AG10803 (cell line): Measurements from ENCODE around the gene SH3RF3.

ENCODE experiments used
- DNase-seq: peaks from one replicate; pipeline ENCODE4 v3.0.0; 2010; ENCODE audit warnings: low read depth
- H3K4me3 ChIP-seq: 2 replicates; pipeline ENCODE4 v1.5.1; 2011; ENCODE audit warnings: mild to moderate bottlenecking, low read length, control low read depth
- CTCF ChIP-seq: conservative IDR thresholded peaks from 2 replicates; pipeline ENCODE4 v1.5.1; 2011; ENCODE audit warnings: mild to moderate bottlenecking, low read length, control low read depth, inconsistent platforms

Gene SH3RF3

GRCh38 chr2:109529532-109530449, 400.8 kb downstream of the SH3RF3 start:
- peak; percentile 29 for DNase-seq
- TF ChIP-seq CTCF: no peak
- no peak overlapping the region for H3K4me3 ChIP-seq

- DNase-seq: no peak
- H3K4me3 ChIP-seq: no peak overlapping the region
- TF ChIP-seq CTCF: no peak
Observed at GRCh38 chr2:109530712-109531111, 401.7 kb downstream of the SH3RF3 start.

- H3K4me3 ChIP-seq: no peak overlapping the region
- no peak for DNase-seq
- no peak for TF ChIP-seq CTCF
Observed at GRCh38 chr2:109531221-109531620, 402.2 kb downstream of the SH3RF3 start.

- TF ChIP-seq CTCF: no peak
- DNase-seq: no peak
- no peak overlapping the region for H3K4me3 ChIP-seq
Observed at GRCh38 chr2:109531896-109532727, 403.1 kb downstream of the SH3RF3 start.

- no peak for TF ChIP-seq CTCF
- no peak overlapping the region for H3K4me3 ChIP-seq
- no peak for DNase-seq
Observed at GRCh38 chr2:109532728-109533076, 403.7 kb downstream of the SH3RF3 start.

- DNase-seq: no peak
- H3K4me3 ChIP-seq: no peak overlapping the region
- no peak for TF ChIP-seq CTCF
Observed at GRCh38 chr2:109533823-109534222, 404.8 kb downstream of the SH3RF3 start.
